Fibroblast of skin of left biceps (primary cell): ENCODE measurements around the gene TAAR9.

Source experiments
- DNase-seq, 2 experiments: peaks; one replicate each; pipeline ENCODE4 v3.0.0-alpha.2; 2013; ENCODE audit warnings: low read depth in 2 of 2

TAAR9 gene, protein sequence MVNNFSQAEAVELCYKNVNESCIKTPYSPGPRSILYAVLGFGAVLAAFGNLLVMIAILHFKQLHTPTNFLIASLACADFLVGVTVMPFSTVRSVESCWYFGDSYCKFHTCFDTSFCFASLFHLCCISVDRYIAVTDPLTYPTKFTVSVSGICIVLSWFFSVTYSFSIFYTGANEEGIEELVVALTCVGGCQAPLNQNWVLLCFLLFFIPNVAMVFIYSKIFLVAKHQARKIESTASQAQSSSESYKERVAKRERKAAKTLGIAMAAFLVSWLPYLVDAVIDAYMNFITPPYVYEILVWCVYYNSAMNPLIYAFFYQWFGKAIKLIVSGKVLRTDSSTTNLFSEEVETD

DNA sequence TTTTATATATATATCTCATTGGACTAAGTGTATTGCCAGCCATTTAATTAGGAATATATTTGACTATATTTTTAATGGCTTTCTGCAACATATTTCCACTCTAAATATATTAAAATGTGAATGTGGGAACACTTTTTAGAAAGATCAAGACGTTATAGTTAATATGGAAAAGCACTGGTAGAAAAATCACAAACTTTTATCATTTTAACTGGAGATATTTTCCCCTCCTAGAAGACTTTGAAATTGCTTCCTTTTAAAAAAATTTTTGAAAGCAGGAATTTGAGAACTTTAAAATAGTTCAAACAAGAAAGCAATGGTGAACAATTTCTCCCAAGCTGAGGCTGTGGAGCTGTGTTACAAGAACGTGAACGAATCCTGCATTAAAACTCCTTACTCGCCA is at the start of gene TAAR9:
TAAR9 (plus strand) TSS at position 301 of the 400 bp plus-strand sequence; CDS start at position 314, 13 bp downstream.
- no peak for DNase-seq

DNA sequence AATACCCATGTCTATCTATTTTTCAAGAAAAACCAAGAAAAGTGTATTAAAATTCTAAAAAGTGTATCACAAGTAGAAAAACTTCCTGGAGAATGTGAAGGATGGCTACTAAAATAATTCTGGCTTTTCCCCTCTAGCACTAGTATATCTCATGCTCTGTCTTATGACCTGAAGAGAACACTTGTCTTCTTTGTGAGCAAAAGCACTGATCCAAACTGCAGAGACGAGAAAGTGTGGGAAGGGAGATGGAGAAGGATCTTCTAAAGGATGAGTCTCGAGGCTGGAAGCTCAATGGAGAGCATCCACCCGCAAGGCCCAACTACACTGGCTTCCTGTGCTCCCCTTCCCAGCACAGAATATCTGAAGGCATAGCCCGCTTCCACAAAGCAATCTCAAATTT is 48.7 kb upstream of the TAAR9 start:
- no peak for DNase-seq

DNA sequence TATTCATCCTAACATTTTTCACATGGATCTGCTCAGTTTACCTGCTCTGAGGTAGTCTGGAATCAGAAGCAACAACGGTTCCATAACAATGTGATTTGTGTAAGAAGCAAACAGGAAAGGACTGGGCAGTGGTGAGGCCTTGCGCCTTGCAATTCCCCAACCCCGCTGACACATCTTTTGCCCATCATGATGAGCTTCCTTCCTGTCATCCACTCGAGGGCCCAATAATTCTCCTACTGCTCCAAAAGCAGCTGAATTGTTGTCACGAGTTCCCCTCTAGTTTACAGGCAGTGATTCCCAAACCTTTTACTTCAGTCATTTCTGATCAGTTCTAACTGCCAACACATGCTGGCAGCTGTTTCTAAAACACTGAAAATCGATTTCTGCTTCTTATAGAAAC is 48.1 kb upstream of the TAAR9 start:
- DNase-seq = no peak

DNA sequence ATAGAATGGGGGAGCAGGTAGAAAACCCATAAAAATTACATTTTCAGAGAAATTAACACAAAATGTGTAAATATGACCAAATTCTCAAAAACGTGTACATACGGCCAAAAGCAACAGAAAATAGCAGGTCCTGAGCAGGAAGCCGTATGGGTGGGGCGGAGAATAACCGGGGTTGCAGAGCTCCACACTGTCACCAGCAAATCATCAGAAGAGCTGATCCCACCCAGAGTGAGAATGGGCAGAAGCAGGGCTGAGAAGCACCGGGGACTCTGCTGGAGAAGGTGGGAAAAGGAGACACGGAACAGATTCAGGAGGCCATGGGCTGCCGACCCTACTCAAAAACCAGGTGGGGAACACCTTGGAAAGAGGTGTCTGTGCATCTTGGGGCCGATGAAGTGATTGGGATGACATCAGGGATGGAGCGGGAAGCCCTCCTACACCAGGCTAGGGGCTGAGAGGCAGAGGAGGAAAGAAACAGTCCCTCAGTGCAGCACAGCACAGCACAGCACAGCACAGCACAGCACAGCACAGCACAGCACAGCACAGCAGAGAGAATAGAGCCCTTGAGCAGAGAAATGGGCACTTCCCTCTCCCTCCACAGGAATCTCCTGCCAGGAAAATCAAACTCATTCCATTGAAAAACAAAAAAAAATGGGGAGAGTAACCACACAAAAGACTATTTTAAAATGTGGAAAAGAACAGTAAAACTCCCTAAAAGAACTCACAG is 47.4 kb upstream of the TAAR9 start:
- no peak for DNase-seq

DNA sequence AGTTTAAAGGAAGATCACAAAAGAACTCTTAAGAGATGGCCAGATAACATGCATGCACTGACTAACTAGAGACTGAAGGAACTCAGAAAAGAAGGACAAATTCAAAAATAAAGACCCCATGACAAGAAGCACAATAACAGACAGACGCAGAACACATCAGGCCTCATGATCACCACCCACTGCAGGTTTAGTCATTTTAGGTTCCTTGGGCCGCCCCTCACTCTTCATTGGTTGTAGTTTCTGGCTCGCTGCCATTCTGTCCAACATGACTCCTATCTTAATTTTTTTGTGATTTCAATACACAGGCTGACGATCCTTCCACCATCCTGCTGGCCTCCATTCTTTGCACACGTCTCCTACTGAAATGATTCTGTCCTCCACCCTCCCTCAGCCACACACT is 46.8 kb upstream of the TAAR9 start:
- DNase-seq = peak in 1 of 2 experiments; percentile 9

DNA sequence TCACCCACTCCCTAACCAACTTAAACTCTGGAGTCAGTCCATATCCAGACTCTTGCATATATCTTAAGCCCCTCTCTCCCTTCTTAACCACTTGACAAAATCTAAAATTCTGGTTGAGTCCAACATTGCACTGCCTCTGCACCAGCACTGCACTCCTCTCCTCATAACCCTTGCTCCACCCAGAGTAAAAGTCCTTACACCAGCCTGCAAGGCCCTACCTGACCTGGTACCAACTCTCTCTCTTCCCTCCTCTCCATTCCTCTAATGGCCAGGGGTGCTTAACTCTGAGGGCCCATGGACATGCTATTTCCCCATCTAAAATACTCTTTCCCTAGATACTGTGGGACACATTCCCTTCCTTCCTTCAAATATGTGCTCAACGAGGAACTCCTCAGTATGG is 46.2 kb upstream of the TAAR9 start:
- DNase-seq = no peak

DNA sequence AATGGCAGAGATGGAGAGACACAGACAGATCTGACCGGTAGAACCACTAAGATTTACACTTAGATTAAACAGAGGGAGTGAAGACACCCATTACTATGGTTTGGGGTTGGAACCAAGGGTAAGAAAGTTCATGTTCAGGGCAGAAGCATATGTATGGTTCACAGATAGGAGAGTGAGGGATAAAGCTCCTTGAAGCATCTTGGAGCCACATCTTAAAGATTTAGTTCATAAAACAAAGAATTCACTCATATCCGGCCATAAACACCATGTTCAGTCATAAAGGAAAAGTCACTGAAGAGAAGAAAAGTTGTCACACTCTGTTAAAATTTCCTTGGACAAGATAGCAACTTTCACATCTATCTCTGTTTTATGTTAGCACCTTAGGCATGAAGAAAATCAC is 43.1 kb upstream of the TAAR9 start:
- no peak for DNase-seq

DNA sequence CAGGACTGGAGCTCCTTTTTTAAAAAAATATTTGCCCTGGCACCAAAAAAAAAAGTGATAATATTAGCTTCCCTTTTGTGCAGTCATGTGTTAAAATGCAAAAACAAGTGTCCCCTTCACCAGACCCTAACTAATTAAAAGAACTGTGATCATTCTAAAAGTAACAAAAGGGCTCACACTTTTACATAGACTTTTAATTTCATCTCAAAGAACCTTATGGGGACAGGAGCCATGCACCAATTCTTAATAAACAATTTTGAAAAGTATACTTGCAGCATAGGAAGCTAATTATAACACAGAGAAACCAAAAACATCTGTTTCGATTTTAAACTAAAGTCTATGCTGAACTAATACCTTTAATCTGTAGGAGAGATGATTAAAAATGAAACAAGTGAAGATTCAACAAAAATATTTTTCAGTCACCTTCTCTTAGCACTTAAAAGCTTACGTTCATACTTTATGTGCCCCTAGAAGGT is 42.4 kb upstream of the TAAR9 start:
- DNase-seq = no peak

DNA sequence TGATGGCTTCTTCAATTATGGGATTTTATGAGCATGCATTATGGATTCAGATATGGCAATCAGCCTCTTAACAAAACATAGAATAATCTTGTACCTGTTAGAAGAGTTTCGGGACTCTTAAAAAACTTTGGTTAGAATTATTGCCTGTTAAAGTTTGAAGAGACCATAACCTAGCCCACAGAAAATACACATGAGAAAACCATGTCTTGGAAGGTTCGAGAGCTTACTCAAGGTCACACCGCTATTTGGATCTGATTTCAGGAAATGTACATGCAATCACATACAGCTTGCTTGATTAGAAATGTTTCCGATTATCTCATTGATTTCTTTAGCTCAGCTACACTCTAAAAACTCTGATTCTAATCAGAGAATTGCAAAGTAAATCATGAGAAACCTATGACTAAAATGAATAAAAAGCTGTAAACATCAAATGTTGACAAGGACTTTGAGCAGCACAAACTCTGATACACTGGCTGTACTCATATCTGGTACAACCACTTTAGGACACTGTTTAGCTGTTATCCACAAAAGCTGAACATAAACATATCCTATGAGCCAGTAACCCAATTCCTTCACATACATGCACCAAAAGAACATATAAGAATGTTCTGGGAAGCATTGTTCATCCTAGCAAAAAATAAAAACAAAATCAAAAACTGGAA is 41.4 kb upstream of the TAAR9 start:
- no peak for DNase-seq

DNA sequence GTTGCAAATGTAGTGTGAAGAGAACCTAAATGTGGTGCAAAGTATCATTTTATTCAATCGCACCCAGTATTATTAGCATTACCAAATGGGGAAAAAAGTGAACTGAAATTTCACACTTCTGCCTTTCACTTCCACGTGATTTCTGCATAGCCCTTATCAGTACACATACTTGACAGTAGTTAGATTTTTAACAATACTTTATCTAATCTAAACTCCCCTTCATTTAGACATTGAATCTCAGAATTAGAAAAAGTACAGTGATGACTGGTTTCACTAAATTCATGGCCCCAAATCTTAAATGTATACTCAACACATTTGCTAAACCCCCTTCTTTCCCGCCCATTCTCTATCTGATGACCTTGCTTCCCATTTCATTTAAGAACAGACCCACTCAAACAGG is 39.4 kb upstream of the TAAR9 start:
- no peak for DNase-seq

DNA sequence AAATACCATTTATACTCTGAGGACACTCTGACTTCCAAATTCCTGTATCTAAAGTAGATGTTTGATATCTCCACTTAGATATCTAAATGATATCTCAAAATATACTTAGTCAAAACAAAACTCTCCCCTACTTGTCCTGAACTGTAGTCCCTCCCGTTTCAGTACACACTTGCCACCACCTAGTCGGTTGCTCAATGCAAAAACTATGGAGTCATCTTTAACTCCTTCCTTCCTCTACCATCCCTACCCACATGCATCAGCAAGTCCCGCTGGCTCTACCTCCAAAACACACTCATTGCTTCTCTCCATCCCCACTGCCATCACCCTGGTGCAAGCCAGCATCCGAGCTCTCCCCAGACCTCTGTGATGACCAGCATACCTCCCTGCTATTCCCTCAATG is 38.3 kb upstream of the TAAR9 start:
- no peak for DNase-seq

DNA sequence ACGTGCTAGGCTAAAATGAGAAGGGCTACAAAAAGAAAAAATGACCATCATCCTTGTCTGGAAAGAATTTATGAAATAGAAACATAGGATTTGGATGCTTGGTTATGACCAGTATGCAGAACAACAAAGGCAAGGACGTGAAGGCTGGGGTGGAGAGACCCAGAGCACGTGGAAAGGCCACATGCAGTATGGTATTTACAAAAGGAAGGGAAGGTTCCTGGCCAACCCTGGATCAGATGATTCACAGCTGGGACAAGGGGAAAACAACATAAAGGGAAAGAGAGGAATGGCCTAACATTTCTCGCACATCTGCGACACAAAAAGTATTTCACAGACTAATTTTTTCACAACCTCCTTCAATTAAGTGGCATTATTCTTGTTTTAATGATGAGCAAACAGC is 33.3 kb upstream of the TAAR9 start:
- no peak for DNase-seq

DNA sequence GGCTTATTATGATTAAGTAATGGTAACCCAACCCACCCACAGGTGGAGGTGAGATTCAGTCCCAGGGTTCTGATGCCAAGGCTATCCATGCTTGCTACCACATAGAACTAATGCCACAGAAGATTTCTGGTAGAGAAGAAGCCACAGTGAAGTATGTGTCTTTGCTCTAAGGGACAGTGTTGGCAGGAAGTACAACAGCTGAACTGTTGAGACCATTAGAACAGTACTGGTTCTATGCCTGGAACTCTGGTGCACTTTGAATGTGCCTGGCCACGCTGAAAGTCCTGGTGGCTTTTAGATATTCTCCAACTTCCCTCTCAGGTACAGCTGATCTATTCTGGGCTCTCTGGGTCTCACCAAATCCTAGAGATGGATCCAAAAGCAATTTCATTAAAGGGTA is 32.9 kb upstream of the TAAR9 start:
- DNase-seq = no peak

DNA sequence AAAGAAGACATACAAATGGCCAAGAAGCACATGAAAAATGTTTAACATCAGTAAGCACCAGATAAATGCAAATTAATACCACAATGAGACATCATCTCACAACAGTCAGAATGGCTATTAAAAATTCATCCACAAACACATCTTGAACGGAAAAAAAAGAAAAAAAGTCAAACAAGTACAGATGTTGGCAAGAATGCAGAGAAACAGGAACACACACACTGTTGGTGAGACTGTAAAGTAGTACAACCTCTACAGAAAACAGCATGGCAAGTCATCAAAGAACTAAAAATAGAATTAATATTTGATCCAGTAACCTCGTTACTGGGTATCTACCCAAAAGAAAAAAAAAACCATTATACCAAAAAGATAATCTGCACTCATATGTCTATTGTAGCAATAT is 31.6 kb upstream of the TAAR9 start:
- DNase-seq = no peak

DNA sequence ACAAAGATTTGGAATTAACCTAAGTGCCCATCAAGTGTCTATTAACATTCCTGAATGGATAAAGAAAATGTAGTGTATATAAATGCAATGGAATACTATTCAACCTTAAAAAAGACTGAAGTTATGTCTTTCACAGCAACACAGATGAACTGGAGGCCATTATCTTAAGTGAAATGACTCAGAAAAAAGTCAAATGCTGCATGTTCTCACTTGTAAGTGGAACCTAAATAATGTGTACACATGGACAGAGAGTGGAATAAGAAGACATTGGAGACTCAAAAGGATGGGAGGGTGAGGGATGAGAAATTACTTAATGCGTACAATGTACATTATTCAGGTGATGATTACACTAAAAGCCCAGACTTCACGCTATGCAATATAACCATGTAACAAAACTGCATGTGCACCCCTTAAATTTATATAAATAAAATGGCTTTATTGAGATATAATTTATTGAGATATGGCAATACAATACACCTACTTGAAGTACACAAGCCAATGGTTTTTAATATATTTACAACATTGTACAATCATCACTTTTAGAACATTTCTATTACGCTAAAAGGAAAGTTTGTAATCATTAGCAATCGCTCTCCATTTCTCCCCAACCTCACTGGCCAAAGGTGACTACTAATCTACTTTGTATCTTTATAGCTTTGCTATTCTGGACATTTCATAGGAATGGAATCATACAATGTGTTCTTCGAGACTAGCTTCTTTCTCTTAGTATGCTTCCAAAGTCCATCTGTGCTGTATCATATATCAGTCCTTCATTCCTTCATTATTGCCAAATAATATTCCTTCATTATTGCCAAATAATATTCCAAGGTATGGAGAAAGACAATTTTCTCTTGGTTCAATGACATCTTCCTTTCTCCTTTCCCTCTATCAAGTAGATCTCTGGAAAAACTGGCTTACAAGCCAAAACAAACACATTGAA is 30.9 kb upstream of the TAAR9 start:
- DNase-seq = no peak

DNA sequence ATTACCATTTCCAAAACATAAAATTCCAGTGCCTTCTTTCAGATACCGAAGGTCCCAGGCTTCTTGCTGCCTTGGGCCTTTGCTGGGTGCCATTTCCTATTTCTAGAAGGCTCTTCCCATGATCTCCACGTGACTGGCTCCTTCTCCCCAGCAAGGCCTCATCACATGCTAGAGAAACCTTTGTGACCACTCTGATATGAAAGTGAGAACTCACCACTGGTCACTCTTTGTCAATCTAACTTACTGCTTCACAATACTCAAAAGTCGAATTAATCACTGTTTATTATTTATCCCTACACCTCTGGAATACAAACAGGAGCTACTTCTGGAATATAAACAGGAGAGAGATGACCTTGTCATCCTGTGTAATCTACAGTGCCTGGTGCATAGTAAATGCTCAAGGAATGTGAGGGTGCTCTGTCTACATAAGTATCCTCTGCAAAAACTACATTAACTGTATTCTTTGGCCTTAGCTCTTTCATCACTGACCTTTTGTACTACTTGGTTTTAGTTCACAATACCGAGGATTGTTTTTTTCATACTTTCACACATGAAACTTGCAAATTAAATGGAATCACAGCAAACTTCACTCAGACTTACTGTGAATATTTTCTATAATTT is 26.8 kb upstream of the TAAR9 start:
- no peak for DNase-seq

DNA sequence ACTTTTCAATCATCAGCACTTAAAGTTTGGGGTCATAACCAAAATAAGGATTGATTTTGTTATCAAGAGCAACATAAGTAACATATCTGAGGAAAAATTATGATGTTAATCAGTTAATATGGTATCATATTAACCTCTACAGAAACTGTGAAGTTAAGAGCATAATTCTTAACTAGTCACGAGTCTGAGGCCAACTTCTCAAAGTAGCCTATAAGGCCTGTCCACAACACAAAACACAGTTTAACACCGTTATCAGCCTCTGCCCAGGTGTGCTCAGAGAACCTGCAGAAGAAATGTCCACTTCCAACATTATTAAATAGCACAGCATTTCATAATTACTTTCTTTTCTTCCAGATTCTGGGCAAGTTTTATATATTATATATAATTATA is 26.3 kb upstream of the TAAR9 start:
- DNase-seq = no peak

DNA sequence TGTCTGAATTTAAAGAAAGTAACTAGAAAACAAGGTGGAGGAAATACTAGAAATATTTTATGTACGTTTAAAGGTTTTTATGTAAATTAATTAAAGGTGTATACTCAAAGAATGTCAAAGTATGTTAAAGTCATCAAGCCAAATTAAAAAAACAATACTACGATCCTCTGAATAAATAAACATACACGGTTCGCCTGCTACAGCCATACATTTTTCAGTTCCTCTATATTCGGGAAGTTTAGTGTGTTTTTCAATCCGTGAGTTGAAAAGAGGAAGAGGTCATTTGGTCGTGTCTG is 25.8 kb upstream of the TAAR9 start:
- no peak for DNase-seq

DNA sequence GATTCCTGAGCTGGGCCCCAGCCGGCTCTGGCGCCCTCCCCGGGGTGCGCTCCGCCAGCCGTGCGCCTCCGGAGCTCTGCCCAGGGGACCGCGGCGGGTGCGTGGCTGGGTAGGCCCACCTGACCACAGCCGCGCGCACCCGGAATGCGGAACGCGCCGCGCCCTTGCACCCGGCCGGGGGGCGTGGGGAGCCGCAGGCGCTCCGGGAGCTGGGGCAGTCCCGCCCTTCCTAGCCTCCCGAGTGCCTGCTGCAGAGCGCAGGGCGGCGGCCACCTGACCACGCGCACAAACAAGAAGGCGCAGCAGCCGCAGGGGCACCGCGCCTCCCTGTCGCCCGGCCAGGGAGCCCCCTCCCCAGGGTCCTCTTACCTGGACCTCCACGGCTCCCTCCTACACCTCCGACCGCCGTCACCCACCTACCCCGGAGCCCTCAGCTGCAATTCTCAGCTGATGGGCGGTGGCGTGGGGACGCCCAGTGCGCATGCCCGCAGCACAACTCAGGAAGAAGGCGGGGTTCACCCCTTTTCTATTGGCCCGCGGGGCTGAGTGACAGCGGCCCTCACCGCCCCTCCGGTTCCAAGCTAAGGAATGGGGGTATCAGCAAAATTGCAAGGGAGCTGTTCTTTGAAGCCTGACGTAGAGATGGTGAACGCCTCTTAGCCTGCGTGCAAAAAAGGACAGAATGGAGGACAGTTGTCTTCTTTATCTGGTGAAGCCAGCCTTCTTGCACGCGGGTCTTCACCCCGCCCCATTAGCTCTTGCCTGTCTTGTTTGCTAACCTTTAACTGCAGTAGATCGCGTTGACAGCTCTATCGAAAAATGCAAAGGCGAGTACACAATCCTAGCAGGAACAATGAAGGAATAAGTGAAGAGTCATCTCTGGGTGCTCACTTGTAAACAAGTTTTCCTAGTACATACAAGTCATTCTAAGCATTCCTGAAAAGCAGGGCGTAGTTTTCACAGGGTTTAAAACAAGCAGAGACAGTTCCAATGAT is 25.1 kb upstream of the TAAR9 start, which contains the start of gene STX7:
STX7 (minus strand) TSS at position 479 of the 995 bp plus-strand sequence. CDS start 9,586 bp downstream, outside the sequence.
- DNase-seq = peak; percentile 56 to 64
